ENCODE data around the gene OBSL1. TPM values are rescaled to one million over a fixed set of nuclear protein-coding genes. Genes with fewer than 3 reads are reported as not detected.

Gene OBSL1
- total RNA-seq, 2 donors from 2014 or later, result 0.84 to 1.1 TPM

- no peak for ATAC-seq (replicated peaks)
- H3K27ac Mint-ChIP-seq, result no peak overlapping the region
- peaks cover 28% of the 10 kb centered on the region for H3K27me3 Mint-ChIP-seq
- H3K36me3 Mint-ChIP-seq (ENCODE audit: low read depth), result no peaks in the 10 kb centered on the region
- no peaks in the 10 kb centered on the region for H3K4me1 Mint-ChIP-seq
- H3K9me3 Mint-ChIP-seq, result no peaks in the 10 kb centered on the region
- H3K4me3 Mint-ChIP-seq, result no peak overlapping the region
These were observed 5.9 kb downstream of the OBSL1 start for GRCh38 chr2:219565130-219566080.

GRCh38 chr2:219563271-219563928 is 7.9 kb downstream of the OBSL1 start:
- H3K27me3 Mint-ChIP-seq, result peaks cover 24% of the 10 kb centered on the region
- no peaks in the 10 kb centered on the region for H3K36me3 Mint-ChIP-seq (ENCODE audit: low read depth)
- no peak overlapping the region for H3K27ac Mint-ChIP-seq
- no peaks in the 10 kb centered on the region for H3K4me1 Mint-ChIP-seq
- H3K9me3 Mint-ChIP-seq, result no peaks in the 10 kb centered on the region
- ATAC-seq (replicated peaks), result no peak
- H3K4me3 Mint-ChIP-seq, result no peak overlapping the region

- no peaks in the 10 kb centered on the region for H3K9me3 Mint-ChIP-seq
- peaks cover 20% of the 10 kb centered on the region for H3K27me3 Mint-ChIP-seq
- H3K4me3 Mint-ChIP-seq, result no peak overlapping the region
- ATAC-seq (replicated peaks), result no peak
- H3K36me3 Mint-ChIP-seq (ENCODE audit: low read depth), result no peaks in the 10 kb centered on the region
- no peaks in the 10 kb centered on the region for H3K4me1 Mint-ChIP-seq
- no peak overlapping the region for H3K27ac Mint-ChIP-seq
These were observed 9.0 kb downstream of the OBSL1 start for GRCh38 chr2:219562049-219563020.

GRCh38 chr2:219561179-219562048 is 9.9 kb downstream of the OBSL1 start:
- ATAC-seq (replicated peaks), result no peak
- no peaks in the 10 kb centered on the region for H3K4me1 Mint-ChIP-seq
- H3K36me3 Mint-ChIP-seq (ENCODE audit: low read depth), result no peaks in the 10 kb centered on the region
- no peak overlapping the region for H3K27ac Mint-ChIP-seq
- no peak overlapping the region for H3K4me3 Mint-ChIP-seq
- peaks cover 22% of the 10 kb centered on the region for H3K27me3 Mint-ChIP-seq
- H3K9me3 Mint-ChIP-seq, result no peaks in the 10 kb centered on the region

GRCh38 chr2:219560893-219561178 is 10.5 kb downstream of the OBSL1 start:
- no peaks in the 10 kb centered on the region for H3K9me3 Mint-ChIP-seq
- H3K36me3 Mint-ChIP-seq (ENCODE audit: low read depth), result no peaks in the 10 kb centered on the region
- no peak overlapping the region for H3K27ac Mint-ChIP-seq
- H3K4me3 Mint-ChIP-seq, result no peak overlapping the region
- ATAC-seq (replicated peaks), result no peak
- peaks cover 21% of the 10 kb centered on the region for H3K27me3 Mint-ChIP-seq
- H3K4me1 Mint-ChIP-seq, result no peaks in the 10 kb centered on the region

- Mint-ChIP-seq H3K9me3 (no peaks in the 10 kb centered on the region), H3K27ac (no peak overlapping the region), H3K27me3 (peaks cover 21% of the 10 kb centered on the region), H3K36me3 (ENCODE audit: low read depth) (no peaks in the 10 kb centered on the region), H3K4me3 (no peak overlapping the region), H3K4me1 (no peaks in the 10 kb centered on the region)
- ATAC-seq (replicated peaks), result peak; percentile 35
These were observed 11.1 kb downstream of the OBSL1 start for GRCh38 chr2:219560037-219560892.

GRCh38 chr2:219559156-219559915 is 12.0 kb downstream of the OBSL1 start:
- no peaks in the 10 kb centered on the region for H3K36me3 Mint-ChIP-seq (ENCODE audit: low read depth)
- H3K4me1 Mint-ChIP-seq, result no peaks in the 10 kb centered on the region
- no peaks in the 10 kb centered on the region for H3K9me3 Mint-ChIP-seq
- H3K27ac Mint-ChIP-seq, result no peak overlapping the region
- ATAC-seq (replicated peaks), result no peak
- no peak overlapping the region for H3K4me3 Mint-ChIP-seq
- peaks cover 21% of the 10 kb centered on the region for H3K27me3 Mint-ChIP-seq

GRCh38 chr2:219557791-219558785 is 13.3 kb downstream of the OBSL1 start:
- H3K27ac Mint-ChIP-seq, result no peak overlapping the region
- H3K27me3 Mint-ChIP-seq, result peaks cover 25% of the 10 kb centered on the region
- no peak for ATAC-seq (replicated peaks)
- no peaks in the 10 kb centered on the region for H3K4me1 Mint-ChIP-seq
- H3K36me3 Mint-ChIP-seq (ENCODE audit: low read depth), result no peaks in the 10 kb centered on the region
- no peaks in the 10 kb centered on the region for H3K9me3 Mint-ChIP-seq
- H3K4me3 Mint-ChIP-seq, result no peak overlapping the region

- peaks cover 22% of the 10 kb centered on the region for H3K27me3 Mint-ChIP-seq
- H3K9me3 Mint-ChIP-seq, result no peaks in the 10 kb centered on the region
- no peak overlapping the region for H3K4me3 Mint-ChIP-seq
- H3K36me3 Mint-ChIP-seq (ENCODE audit: low read depth), result no peaks in the 10 kb centered on the region
- no peak for ATAC-seq (replicated peaks)
- no peak overlapping the region for H3K27ac Mint-ChIP-seq
- H3K4me1 Mint-ChIP-seq, result no peaks in the 10 kb centered on the region
These were observed 14.0 kb downstream of the OBSL1 start for GRCh38 chr2:219557320-219557719.

- Mint-ChIP-seq H3K4me3 (no peak overlapping the region), H3K36me3 (ENCODE audit: low read depth) (no peaks in the 10 kb centered on the region), H3K4me1 (no peaks in the 10 kb centered on the region), H3K27me3 (peaks cover 26% of the 10 kb centered on the region), H3K27ac (no peak overlapping the region), H3K9me3 (no peaks in the 10 kb centered on the region)
- no peak for ATAC-seq (replicated peaks)
These were observed 14.9 kb downstream of the OBSL1 start for GRCh38 chr2:219556413-219556812.

- Mint-ChIP-seq H3K36me3 (ENCODE audit: low read depth) (no peaks in the 10 kb centered on the region), H3K4me3 (no peak overlapping the region), H3K27me3 (peaks cover 28% of the 10 kb centered on the region), H3K9me3 (no peaks in the 10 kb centered on the region), H3K4me1 (peaks cover 2% of the 10 kb centered on the region), H3K27ac (no peak overlapping the region)
- ATAC-seq (replicated peaks), result no peak
These were observed 15.4 kb downstream of the OBSL1 start for GRCh38 chr2:219555956-219556355.
